Loucy (cell line): ENCODE measurements around the gene RMND5A.

ENCODE experiments used
- H2AFZ ChIP-seq: fragments of 200-600 bp; sonication (generic); 2 replicates; pipeline ENCODE4 v1.6.0; 2016; ENCODE audit warnings: antibody characterized with exemption, mild to moderate bottlenecking, low read length, moderate library complexity
- H3F3A ChIP-seq: fragments of 200-600 bp; 2 replicates; pipeline ENCODE4 v1.6.0; 2016; ENCODE audit warnings: antibody characterized with exemption, low read depth, mild to moderate bottlenecking
- H3K27me3 ChIP-seq: fragments of 200-600 bp; sonication (generic); 2 replicates; pipeline ENCODE4 v1.6.1; 2014; ENCODE audit warnings: low read length, mild to moderate bottlenecking; ENCODE audit not compliant: insufficient read depth, poor library complexity, severe bottlenecking
- H3K36me3 ChIP-seq: fragments of 200-600 bp; sonication (generic); 2 replicates; pipeline ENCODE4 v1.6.1; 2016; ENCODE audit warnings: low read length; ENCODE audit not compliant: insufficient read depth
- H3K4me1 ChIP-seq: fragments of 200-600 bp; sonication (generic); 2 replicates; pipeline ENCODE4 v1.5.1; 2014; ENCODE audit warnings: low read length, mild to moderate bottlenecking; ENCODE audit not compliant: insufficient read depth, poor library complexity, severe bottlenecking
- H3K4me2 ChIP-seq: fragments of 200-600 bp; sonication (generic); 2 replicates; pipeline ENCODE4 v1.6.0; 2014; ENCODE audit warnings: antibody characterized with exemption, low read length, low read depth, mild to moderate bottlenecking; ENCODE audit not compliant: poor library complexity, severe bottlenecking
- H3K4me3 ChIP-seq: fragments of 200-600 bp; sonication (generic); 2 replicates; pipeline ENCODE4 v1.5.1; 2014; ENCODE audit warnings: low read length, mild to moderate bottlenecking, mixed read lengths; ENCODE audit not compliant: poor library complexity, severe bottlenecking
- H3K79me2 ChIP-seq: fragments of 200-600 bp; sonication (generic); 2 replicates; pipeline ENCODE4 v1.6.1; 2014; ENCODE audit warnings: low read length; ENCODE audit not compliant: insufficient read depth
- H3K9ac ChIP-seq: fragments of 200-600 bp; sonication (generic); 2 replicates; pipeline ENCODE4 v1.6.0; 2014; ENCODE audit warnings: mild to moderate bottlenecking, low read depth, low read length, moderate library complexity; ENCODE audit not compliant: poor library complexity, severe bottlenecking
- H3K9me2 ChIP-seq: fragments of 200-600 bp; sonication (generic); replicated peaks from 2 replicates; pipeline ENCODE4 v1.6.1; 2016; ENCODE audit warnings: low read depth, low read length, mixed read lengths
- H3K9me3 ChIP-seq: fragments of 200-600 bp; sonication (generic); 2 replicates; pipeline ENCODE4 v1.6.1; 2014; ENCODE audit warnings: mild to moderate bottlenecking, antibody characterized with exemption, low read length, low read depth; ENCODE audit not compliant: insufficient read depth
- H4K20me1 ChIP-seq: fragments of 200-600 bp; sonication (generic); 2 replicates; pipeline ENCODE4 v1.6.0; 2014; ENCODE audit warnings: antibody characterized with exemption, low read length, mild to moderate bottlenecking; ENCODE audit not compliant: insufficient read depth, poor library complexity, severe bottlenecking
- CTCF ChIP-seq: fragments of 200-600 bp; sonication (generic); conservative IDR thresholded peaks from 2 replicates; pipeline ENCODE4 v1.5.1; 2014; ENCODE audit warnings: mild to moderate bottlenecking, antibody characterized with exemption, low read length
- EZH2phosphoT487 ChIP-seq: fragments of 200-600 bp; IDR thresholded peaks from 2 replicates; pipeline ENCODE4 v1.6.1; 2018; ENCODE audit warnings: antibody characterized with exemption, mild to moderate bottlenecking, moderate library complexity, borderline replicate concordance

Gene RMND5A

GRCh38 chr2:86744152-86744551, 24.1 kb downstream of the RMND5A start:
- no peaks in the 10 kb centered on the region for H3K27me3 ChIP-seq
- H3K9me3 ChIP-seq, result no peaks in the 10 kb centered on the region
- H4K20me1 ChIP-seq, result peaks cover 34% of the 10 kb centered on the region
- no peak overlapping the region for H3K4me2 ChIP-seq
- no peaks in the 10 kb centered on the region for H3K9me2 ChIP-seq
- peaks cover 45% of the 10 kb centered on the region for H3K36me3 ChIP-seq
- H2AFZ ChIP-seq, result no peak overlapping the region
- H3K79me2 ChIP-seq, result peaks cover 60% of the 10 kb centered on the region
- TF ChIP-seq EZH2phosphoT487, result no peak
- TF ChIP-seq CTCF, result no peak
- no peak overlapping the region for H3K9ac ChIP-seq
- no peaks in the 10 kb centered on the region for H3F3A ChIP-seq
- H3K4me3 ChIP-seq, result no peak overlapping the region
- H3K4me1 ChIP-seq, result no peaks in the 10 kb centered on the region

GRCh38 chr2:86746939-86747338, 26.8 kb downstream of the RMND5A start:
- Histone ChIP-seq H3K9me2 (no peaks in the 10 kb centered on the region), H3K79me2 (peaks cover 87% of the 10 kb centered on the region), H3K36me3 (peaks cover 71% of the 10 kb centered on the region), H3K27me3 (no peaks in the 10 kb centered on the region), H4K20me1 (peaks cover 34% of the 10 kb centered on the region), H3K4me3 (no peak overlapping the region), H3K9ac (no peak overlapping the region), H3K4me1 (no peaks in the 10 kb centered on the region), H3K4me2 (no peak overlapping the region), H2AFZ (no peak overlapping the region), H3K9me3 (peaks cover 11% of the 10 kb centered on the region; the same call in 1 of the 2 replicates), H3F3A (no peaks in the 10 kb centered on the region)
- TF ChIP-seq EZH2phosphoT487, result no peak
- TF ChIP-seq CTCF, result no peak

- TF ChIP-seq CTCF (no peak), EZH2phosphoT487 (no peak)
- Histone ChIP-seq H2AFZ (no peak overlapping the region), H3K9me2 (no peaks in the 10 kb centered on the region), H3K4me2 (no peak overlapping the region), H3K4me1 (no peaks in the 10 kb centered on the region), H3K4me3 (no peak overlapping the region), H3K27me3 (no peaks in the 10 kb centered on the region), H3K79me2 (peaks cover 85% of the 10 kb centered on the region), H3F3A (no peaks in the 10 kb centered on the region), H4K20me1 (peaks cover 38% of the 10 kb centered on the region), H3K36me3 (peaks cover 79% of the 10 kb centered on the region), H3K9me3 (peaks cover 11% of the 10 kb centered on the region; the same call in 1 of the 2 replicates), H3K9ac (no peak overlapping the region)
These were observed 27.9 kb downstream of the RMND5A start for GRCh38 chr2:86747711-86748639.
